GM23338 (cell line): Measurements from ENCODE around the gene SFSWAP. TPM values are rescaled to one million over a fixed set of nuclear protein-coding genes. Genes with fewer than 3 reads are reported as not detected.

Experiments
- ATAC-seq: fragments of 200-7000 bp; cut with Tn5 transposase; 3 replicates; pipeline ENCODE4 v1.9.1; 2020
- DNase-seq: peaks from one replicate; pipeline ENCODE4 v3.0.0-alpha.2; 2015; ENCODE audit warnings: low spot score
- H2AFZ ChIP-seq: fragments of 200-600 bp; sonication (generic); 2 replicates; pipeline ENCODE4 v1.8.0; 2016; ENCODE audit warnings: antibody characterized with exemption, mild to moderate bottlenecking, moderate library complexity
- H3F3A ChIP-seq: fragments of 200-600 bp; sonication (generic); replicated peaks from 2 replicates; pipeline ENCODE4 v1.8.0; 2017; ENCODE audit warnings: antibody characterized with exemption, mixed run types, low read depth
- H3K27ac ChIP-seq: fragments of 200-600 bp; sonication (generic); 2 replicates; pipeline ENCODE4 v1.6.1; 2016; ENCODE audit warnings: low read depth
- H3K27me3 ChIP-seq: fragments of 200-600 bp; sonication (generic); 2 replicates; pipeline ENCODE4 v1.8.0; 2016; ENCODE audit warnings: mild to moderate bottlenecking, mixed run types, moderate library complexity; ENCODE audit not compliant: insufficient read depth
- H3K36me3 ChIP-seq: fragments of 200-600 bp; sonication (generic); 2 replicates; pipeline ENCODE4 v1.8.0; 2016; ENCODE audit warnings: mild to moderate bottlenecking; ENCODE audit not compliant: insufficient read depth
- H3K4me1 ChIP-seq: fragments of 200-600 bp; sonication (generic); 2 replicates; pipeline ENCODE4 v1.8.0; 2016; ENCODE audit warnings: mild to moderate bottlenecking, moderate library complexity; ENCODE audit not compliant: insufficient read depth
- H3K4me2 ChIP-seq: fragments of 200-600 bp; sonication (generic); 2 replicates; pipeline ENCODE4 v1.7.1; 2017; ENCODE audit warnings: mixed run types
- H3K4me3 ChIP-seq: fragments of 200-600 bp; sonication (generic); 2 replicates; pipeline ENCODE4 v1.6.1; 2016; ENCODE audit warnings: mixed run types
- H3K79me2 ChIP-seq: fragments of 200-600 bp; sonication (generic); replicated peaks from 2 replicates; pipeline ENCODE4 v1.8.0; 2017; ENCODE audit warnings: mild to moderate bottlenecking; ENCODE audit not compliant: insufficient read depth
- H3K9me2 ChIP-seq: fragments of 200-600 bp; sonication (generic); 2 replicates; pipeline ENCODE4 v1.8.0; 2017; ENCODE audit not compliant: insufficient read depth
- H4K20me1 ChIP-seq: fragments of 200-600 bp; sonication (generic); replicated peaks from 2 replicates; pipeline ENCODE4 v1.8.0; 2017; ENCODE audit warnings: mild to moderate bottlenecking; ENCODE audit not compliant: insufficient read depth
- H3K27ac Mint-ChIP-seq: 2 replicates; pipeline ENCODE4 v1.8.0; 2020; ENCODE audit warnings: inconsistent platforms, mild to moderate bottlenecking, moderate library complexity, mixed read lengths
- H3K27me3 Mint-ChIP-seq: 3 replicates; pipeline ENCODE4 v1.8.0; 2022; ENCODE audit warnings: low read depth, mild to moderate bottlenecking, moderate library complexity, mixed read lengths, inconsistent platforms; ENCODE audit not compliant: insufficient read depth, poor library complexity
- H3K36me3 Mint-ChIP-seq: 3 replicates; pipeline ENCODE4 v1.8.0; 2021; ENCODE audit warnings: low read depth, mild to moderate bottlenecking, inconsistent platforms, moderate library complexity, mixed read lengths
- H3K4me1 Mint-ChIP-seq: 3 replicates; pipeline ENCODE4 v1.8.0; 2020; ENCODE audit warnings: mild to moderate bottlenecking, inconsistent platforms, mixed read lengths
- H3K4me3 Mint-ChIP-seq: 3 replicates; pipeline ENCODE4 v1.8.0; 2021; ENCODE audit warnings: moderate library complexity, mild to moderate bottlenecking, inconsistent platforms, mixed read lengths
- H3K9me3 Mint-ChIP-seq: 3 replicates; pipeline ENCODE4 v1.8.0; 2020; ENCODE audit warnings: moderate library complexity, mild to moderate bottlenecking, inconsistent platforms, mixed read lengths
- CREB1 ChIP-seq: fragments of 250-450 bp; sonication (Bioruptor Pico); IDR thresholded peaks from 2 replicates; pipeline ENCODE4 v1.5.0; 2020; ENCODE audit warnings: low read depth, mild to moderate bottlenecking, moderate library complexity
- ETS1 ChIP-seq: IDR thresholded peaks from 2 replicates; pipeline ENCODE4 v1.6.1; 2016; ENCODE audit warnings: antibody characterized with exemption
- EZH2 ChIP-seq: fragments of 200-600 bp; sonication (generic); IDR thresholded peaks from one replicate; pipeline ENCODE4 v1.8.0; 2017; ENCODE audit warnings: antibody characterized with exemption, mild to moderate bottlenecking, low read depth; ENCODE audit not compliant: unreplicated experiment
- EZH2phosphoT487 ChIP-seq: fragments of 200-600 bp; sonication (generic); IDR thresholded peaks from one replicate; pipeline ENCODE4 v1.8.1; 2018; ENCODE audit warnings: antibody characterized with exemption; ENCODE audit not compliant: unreplicated experiment
- JUNB ChIP-seq: IDR thresholded peaks from one replicate; pipeline ENCODE4 v1.6.1; 2016; ENCODE audit warnings: antibody characterized with exemption; ENCODE audit not compliant: unreplicated experiment
- NANOG ChIP-seq: IDR thresholded peaks from 2 replicates; pipeline ENCODE4 v1.6.1; 2016; ENCODE audit warnings: antibody characterized with exemption, borderline replicate concordance
- POLR2AphosphoS5 ChIP-seq: IDR thresholded peaks from 2 replicates; pipeline ENCODE4 v1.6.1; 2016; ENCODE audit warnings: antibody characterized with exemption, low read depth
- STAT1 ChIP-seq: IDR thresholded peaks from one replicate; pipeline ENCODE4 v1.6.1; 2016; ENCODE audit warnings: antibody characterized with exemption; ENCODE audit not compliant: unreplicated experiment
- ZNF114 ChIP-seq: fragments of 250-450 bp; sonication (Bioruptor Pico); IDR thresholded peaks from 2 replicates; pipeline ENCODE4 v1.5.0; 2020; ENCODE audit warnings: mild to moderate bottlenecking, moderate library complexity
- ZNF331 ChIP-seq: fragments of 250-450 bp; sonication (Bioruptor Pico); IDR thresholded peaks from 2 replicates; pipeline ENCODE4 v1.5.0; 2020; ENCODE audit warnings: low read depth, mild to moderate bottlenecking, moderate library complexity
- polyA plus RNA-seq: library from polyadenylated mRNA; unstranded; fragments of >200 nt; fragmentation: Nextera tagmentation; extraction: Ambion mirVana; gene quantifications from 2 replicates; pipeline ENCODE4 v1.2.1, GENCODE V29; 2016
- total RNA-seq: library from RNA; depleted of rRNA; stranded (reverse); fragments of >200 nt; shearing (Covaris generic); gene quantifications from 2 replicates; pipeline ENCODE4 v1.2.3, GENCODE V29; 2014
- TF ChIP-seq, protein P1 (sequence below), 2 experiments: fragments of 200-600 bp in 1 of 2; sonication (generic) in 1 of 2; conservative IDR thresholded peaks; 2 replicates each; pipeline versions ENCODE4 v1.5.1 to v1.6.1; 2016 to 2017; ENCODE audit warnings: antibody characterized with exemption in 2 of 2, low read depth in 2 of 2, mild to moderate bottlenecking in 2 of 2, moderate library complexity in 1 of 2

Gene SFSWAP
- total and polyA plus RNA-seq, 2 experiments from 2014 or later: 41.0 to 49.8 TPM

- peaks cover 59% of the 10 kb centered on the region for H3K36me3 ChIP-seq
- peaks cover 84% of the 10 kb centered on the region for H3K36me3 Mint-ChIP-seq
Measured at GRCh38 chr12:131745706-131746105, 34.8 kb downstream of the SFSWAP start.

DNA sequence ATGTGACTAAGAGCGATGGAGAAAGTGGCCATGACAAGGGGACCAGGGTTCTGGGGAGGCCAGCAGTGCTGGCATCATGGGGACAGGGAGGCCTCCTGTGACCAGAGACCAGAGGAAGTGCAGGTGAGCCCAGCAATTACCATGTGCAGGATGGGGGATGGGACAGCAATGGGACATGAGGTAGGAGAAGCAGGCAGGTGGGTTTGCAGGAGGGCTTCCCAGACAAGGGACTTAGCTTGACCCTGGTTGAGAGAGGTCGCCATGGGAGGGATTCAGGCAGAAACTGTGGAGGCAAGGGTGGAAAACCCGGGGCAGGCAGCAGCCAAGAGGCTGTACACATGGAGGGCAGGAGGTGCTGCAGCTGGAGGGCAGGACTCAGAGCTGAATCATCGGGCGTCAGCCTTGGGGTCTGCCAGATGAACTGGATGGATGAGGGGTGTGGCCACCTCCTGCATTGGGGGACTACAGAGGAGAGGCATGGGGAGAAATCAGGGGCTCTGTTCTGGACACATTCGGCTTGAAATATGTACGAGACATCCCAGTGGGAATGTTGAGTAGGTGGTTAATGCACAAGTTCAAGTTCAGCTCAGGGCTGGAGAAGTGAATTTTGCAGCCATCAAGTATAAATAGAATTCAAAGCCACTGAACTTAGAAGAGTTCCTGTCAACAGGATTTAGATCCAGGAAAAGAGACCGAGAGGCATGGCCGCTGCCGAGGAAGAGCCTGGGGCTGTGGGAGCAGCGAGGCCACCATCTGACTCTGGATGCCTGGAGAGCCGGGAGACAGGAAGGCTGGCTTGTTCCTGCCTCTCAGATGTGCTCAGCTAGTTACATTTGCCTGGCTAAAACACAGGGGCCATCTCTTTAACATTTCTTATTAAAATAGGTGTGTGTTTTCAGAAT lies 36.6 kb downstream of the SFSWAP start:
- H3K4me3 Mint-ChIP-seq: no peak overlapping the region
- peaks cover 48% of the 10 kb centered on the region for H3K36me3 ChIP-seq
- H3K27me3 Mint-ChIP-seq: peaks cover 17% of the 10 kb centered on the region
- no peaks in the 10 kb centered on the region for H3F3A ChIP-seq
- peaks cover 26% of the 10 kb centered on the region for H3K4me1 Mint-ChIP-seq
- no peaks in the 10 kb centered on the region for H3K9me2 ChIP-seq
- H3K27me3 ChIP-seq: no peaks in the 10 kb centered on the region
- H4K20me1 ChIP-seq: peaks cover 3% of the 10 kb centered on the region; the same call in 1 of the 2 replicates
- peak overlapping the region; percentile 80 for H3K27ac Mint-ChIP-seq
- peaks cover 11% of the 10 kb centered on the region; the same call in 1 of the 2 replicates for H3K79me2 ChIP-seq
- H3K9me3 Mint-ChIP-seq: peaks cover 28% of the 10 kb centered on the region
- DNase-seq: no peak
- peaks cover 6% of the 10 kb centered on the region for H3K4me1 ChIP-seq
- no peak overlapping the region for H3K4me2 ChIP-seq
- H3K27ac ChIP-seq: no peak overlapping the region
- H2AFZ ChIP-seq: no peak overlapping the region
- ATAC-seq: no peak
- H3K36me3 Mint-ChIP-seq: peaks cover 75% of the 10 kb centered on the region
- H3K4me3 ChIP-seq: no peak overlapping the region
- TF ChIP-seq EZH2phosphoT487 (no peak), ZNF331 (CRISPR knock-in tag) (no peak), STAT1 (no peak), ETS1 (no peak)
- TF ChIP-seq, protein P1, sequence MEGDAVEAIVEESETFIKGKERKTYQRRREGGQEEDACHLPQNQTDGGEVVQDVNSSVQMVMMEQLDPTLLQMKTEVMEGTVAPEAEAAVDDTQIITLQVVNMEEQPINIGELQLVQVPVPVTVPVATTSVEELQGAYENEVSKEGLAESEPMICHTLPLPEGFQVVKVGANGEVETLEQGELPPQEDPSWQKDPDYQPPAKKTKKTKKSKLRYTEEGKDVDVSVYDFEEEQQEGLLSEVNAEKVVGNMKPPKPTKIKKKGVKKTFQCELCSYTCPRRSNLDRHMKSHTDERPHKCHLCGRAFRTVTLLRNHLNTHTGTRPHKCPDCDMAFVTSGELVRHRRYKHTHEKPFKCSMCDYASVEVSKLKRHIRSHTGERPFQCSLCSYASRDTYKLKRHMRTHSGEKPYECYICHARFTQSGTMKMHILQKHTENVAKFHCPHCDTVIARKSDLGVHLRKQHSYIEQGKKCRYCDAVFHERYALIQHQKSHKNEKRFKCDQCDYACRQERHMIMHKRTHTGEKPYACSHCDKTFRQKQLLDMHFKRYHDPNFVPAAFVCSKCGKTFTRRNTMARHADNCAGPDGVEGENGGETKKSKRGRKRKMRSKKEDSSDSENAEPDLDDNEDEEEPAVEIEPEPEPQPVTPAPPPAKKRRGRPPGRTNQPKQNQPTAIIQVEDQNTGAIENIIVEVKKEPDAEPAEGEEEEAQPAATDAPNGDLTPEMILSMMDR (conservative IDR thresholded peaks at IDR 0.05; ENCODE audit: low read depth in 2 of 2): no peak

More at GRCh38 chr12:131745706-131746105, 34.8 kb downstream of the SFSWAP start:
- H3K4me3 Mint-ChIP-seq: no peak overlapping the region
- H3F3A ChIP-seq: no peaks in the 10 kb centered on the region
- no peaks in the 10 kb centered on the region for H3K9me2 ChIP-seq
- TF ChIP-seq ZNF114 (no peak), STAT1 (no peak), JUNB (no peak), EZH2 (no peak), EZH2phosphoT487 (no peak), ETS1 (no peak), POLR2AphosphoS5 (no peak), NANOG (no peak), CREB1 (CRISPR knock-in tag) (no peak)
- TF ChIP-seq, protein P1 (conservative IDR thresholded peaks at IDR 0.05; ENCODE audit: low read depth in 2 of 2): no peak
- H3K27me3 Mint-ChIP-seq: peaks cover 13% of the 10 kb centered on the region
- H2AFZ ChIP-seq: no peak overlapping the region
- no peak overlapping the region for H3K4me2 ChIP-seq
- ATAC-seq: no peak
- peaks cover 3% of the 10 kb centered on the region; the same call in 1 of the 2 replicates for H4K20me1 ChIP-seq
- DNase-seq: no peak
- H3K4me1 Mint-ChIP-seq: peaks cover 8% of the 10 kb centered on the region
- no peak overlapping the region for H3K4me3 ChIP-seq
- H3K27me3 ChIP-seq: no peaks in the 10 kb centered on the region
- no peaks in the 10 kb centered on the region; the same call in 1 of the 2 replicates for H3K4me1 ChIP-seq
- peaks cover 6% of the 10 kb centered on the region; the same call in 1 of the 2 replicates for H3K79me2 ChIP-seq
- peaks cover 37% of the 10 kb centered on the region for H3K9me3 Mint-ChIP-seq
- H3K27ac Mint-ChIP-seq: no peak overlapping the region
- no peak overlapping the region for H3K27ac ChIP-seq
